Ramos (cell line): Measurements from ENCODE around the gene SOX18.
"Not testable (repeated sequence)": the region's sequence is repeated elsewhere in the genome, so short reads cannot be mapped to it uniquely, and the experiment has no call there.

Experiments used
- in situ Hi-C: fragments of 300-500 bp; cut with MboI; formaldehyde crosslinking; loops from one replicate; pipeline ENCODE4 v1.14.3; 2022; ENCODE audit warnings: low sequenced_read_pairs; ENCODE audit not compliant: unreplicated experiment

Gene SOX18

GRCh38 chr20:64049060-64049877, at the start of gene SOX18:
Gene SOX18, minus strand, starts transcription at chr20:64049639. Its CDS starts 123 bp downstream, at chr20:64049516.
- in situ Hi-C loops: loop anchor here (10.0 kb wide), 1 partner anchor 76 kb away; no protein-coding TSS in a partner anchor

- in situ Hi-C loops: no loop called here
Measured at GRCh38 chr20:64098471-64099013, 49.1 kb upstream of the SOX18 start.

- in situ Hi-C loops: no loop called here
Measured at GRCh38 chr20:64096535-64096934, 47.1 kb upstream of the SOX18 start.

- in situ Hi-C loops: no loop called here
Measured at GRCh38 chr20:64095927-64096326, 46.5 kb upstream of the SOX18 start.

GRCh38 chr20:64095455-64095854, 46.0 kb upstream of the SOX18 start:
- in situ Hi-C loops: no loop called here

- in situ Hi-C loops: no loop called here
Measured at GRCh38 chr20:64093013-64093503, 43.6 kb upstream of the SOX18 start.

- in situ Hi-C loops: no loop called here
Measured at GRCh38 chr20:64092258-64093012, 43.0 kb upstream of the SOX18 start.

- in situ Hi-C loops: no loop called here
Measured at GRCh38 chr20:64091770-64092169, 42.3 kb upstream of the SOX18 start.

GRCh38 chr20:64091340-64091739, 41.9 kb upstream of the SOX18 start:
- in situ Hi-C loops: no loop called here

GRCh38 chr20:64090165-64090564, 40.7 kb upstream of the SOX18 start:
- in situ Hi-C loops: no loop called here

GRCh38 chr20:64088586-64088985, 39.1 kb upstream of the SOX18 start:
- in situ Hi-C loops: not testable (repeated sequence)

- in situ Hi-C loops: not testable (repeated sequence)
Measured at GRCh38 chr20:64087226-64087825, 37.9 kb upstream of the SOX18 start.

GRCh38 chr20:64086801-64087200, 37.4 kb upstream of the SOX18 start:
- in situ Hi-C loops: no loop called here

GRCh38 chr20:64084685-64085152, 35.3 kb upstream of the SOX18 start:
- in situ Hi-C loops: no loop called here

- in situ Hi-C loops: no loop called here
Measured at GRCh38 chr20:64083804-64084684, 34.6 kb upstream of the SOX18 start, which contains the start of gene LKAAEAR1. Gene LKAAEAR1, minus strand, starts transcription at chr20:64084398. Its CDS starts 179 bp downstream, at chr20:64084219.

GRCh38 chr20:64083378-64083803, 34.0 kb upstream of the SOX18 start:
- in situ Hi-C loops: no loop called here

- in situ Hi-C loops: no loop called here
Measured at GRCh38 chr20:64082820-64083377, 33.5 kb upstream of the SOX18 start.

- in situ Hi-C loops: no loop called here
Measured at GRCh38 chr20:64082126-64082731, 32.8 kb upstream of the SOX18 start.

- in situ Hi-C loops: no loop called here
Measured at GRCh38 chr20:64081624-64081964, 32.2 kb upstream of the SOX18 start.
